ENCODE data around the gene CREB3L4. TPM values are rescaled to one million over a fixed set of nuclear protein-coding genes. Genes with fewer than 3 reads are reported as not detected.

Gene CREB3L4
- 7.6 and 10.0 TPM in 2 replicates for total RNA-seq

- DNase-seq (ENCODE audit: low read depth, low spot score), result peak; percentile 94
Measured at GRCh38 chr1:153967107-153967999, at the start of gene CREB3L4. Gene CREB3L4 (plus strand): TSS chr1:153967902. CDS start chr1:153968526, 624 bp downstream.

GRCh38 chr1:153919876-153920852 is 47.5 kb upstream of the CREB3L4 start:
- no peak for DNase-seq (ENCODE audit: low read depth, low spot score)

- no peak for DNase-seq (ENCODE audit: low read depth, low spot score)
Measured at GRCh38 chr1:153921080-153921802, 46.5 kb upstream of the CREB3L4 start.

- DNase-seq (ENCODE audit: low read depth, low spot score), result no peak
Measured at GRCh38 chr1:153921803-153922075, 46.0 kb upstream of the CREB3L4 start.

GRCh38 chr1:153922076-153922971 is 45.4 kb upstream of the CREB3L4 start:
- no peak for DNase-seq (ENCODE audit: low read depth, low spot score)

GRCh38 chr1:153922972-153923925 is 44.5 kb upstream of the CREB3L4 start, which contains the start of gene GATAD2B:
Gene GATAD2B (minus strand): TSS chr1:153922972. CDS start chr1:153828347, 94,625 bp downstream.
- DNase-seq (ENCODE audit: low read depth, low spot score), result peak; percentile 100

- no peak for DNase-seq (ENCODE audit: low read depth, low spot score)
Measured at GRCh38 chr1:153926405-153926804, 41.3 kb upstream of the CREB3L4 start.

- no peak for DNase-seq (ENCODE audit: low read depth, low spot score)
Measured at GRCh38 chr1:153928245-153928644, 39.5 kb upstream of the CREB3L4 start.

- DNase-seq (ENCODE audit: low read depth, low spot score), result peak; percentile 77
Measured at GRCh38 chr1:153928791-153929341, 38.8 kb upstream of the CREB3L4 start.

GRCh38 chr1:153929426-153929825 is 38.3 kb upstream of the CREB3L4 start:
- DNase-seq (ENCODE audit: low read depth, low spot score), result no peak

GRCh38 chr1:153929981-153930948 is 37.4 kb upstream of the CREB3L4 start:
- no peak for DNase-seq (ENCODE audit: low read depth, low spot score)

- no peak for DNase-seq (ENCODE audit: low read depth, low spot score)
Measured at GRCh38 chr1:153932156-153933131, 35.3 kb upstream of the CREB3L4 start.

- no peak for DNase-seq (ENCODE audit: low read depth, low spot score)
Measured at GRCh38 chr1:153933430-153933829, 34.3 kb upstream of the CREB3L4 start.

- DNase-seq (ENCODE audit: low read depth, low spot score), result no peak
Measured at GRCh38 chr1:153933955-153934354, 33.7 kb upstream of the CREB3L4 start.

- no peak for DNase-seq (ENCODE audit: low read depth, low spot score)
Measured at GRCh38 chr1:153934746-153935145, 33.0 kb upstream of the CREB3L4 start.

- DNase-seq (ENCODE audit: low read depth, low spot score), result no peak
Measured at GRCh38 chr1:153936011-153936802, 31.5 kb upstream of the CREB3L4 start.

Measured in pulmonary artery endothelial cell (primary cell).